Measurements from ENCODE around the gene ANKRD33B. TPM values are rescaled to one million over a fixed set of nuclear protein-coding genes. Genes with fewer than 3 reads are reported as not detected.

The ANKRD33B gene
- total and polyA plus RNA-seq, 2 donors from 2014 or later, result 4.8 to 20.3 TPM

DNA sequence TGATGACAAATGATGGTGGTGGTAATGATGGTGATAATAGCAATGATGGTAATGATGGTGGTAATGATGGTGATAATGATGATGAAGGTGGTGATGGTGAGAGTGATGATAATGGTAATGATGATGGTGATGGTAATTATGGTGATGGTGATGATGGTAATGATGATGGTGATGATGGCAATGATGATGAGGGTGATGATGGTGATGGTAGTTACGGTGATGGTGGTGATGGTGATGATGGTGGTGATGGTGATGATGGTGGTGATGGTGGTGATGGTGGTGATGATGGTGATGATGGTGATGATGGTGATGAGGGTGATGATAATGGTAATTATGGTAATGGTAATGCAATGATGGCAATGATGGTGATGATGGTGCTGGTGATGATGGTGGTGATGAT is 106.1 kb downstream of the ANKRD33B start:
- Histone ChIP-seq H3K9me3 (ENCODE audit: control insufficient read depth in 2 of 3, insufficient read depth in 1 of 3, low read length in 3 of 3) (no peaks in the 10 kb centered on the region), H3K9ac (ENCODE audit: low read length in 3 of 3) (no peak overlapping the region), H3K27ac (ENCODE audit: low read depth in 2 of 2, low read length in 2 of 2) (no peak overlapping the region), H3K36me3 (ENCODE audit: control insufficient read depth in 2 of 3, insufficient read depth in 3 of 3, low read length in 3 of 3) (no peaks in the 10 kb centered on the region), H3K4me3 (ENCODE audit: low read length in 3 of 3) (no peak overlapping the region), H3K27me3 (ENCODE audit: control insufficient read depth, insufficient read depth, low read length) (no peaks in the 10 kb centered on the region), H3K4me1 (ENCODE audit: control insufficient read depth in 2 of 3, insufficient read depth in 2 of 3, low read depth in 1 of 3, low read length in 3 of 3) (no peaks in the 10 kb centered on the region)
- intact Hi-C loops (cut with DNase I), result no loop called here
- FAIRE-seq, result no peak
- TF ChIP-seq, protein P1, sequence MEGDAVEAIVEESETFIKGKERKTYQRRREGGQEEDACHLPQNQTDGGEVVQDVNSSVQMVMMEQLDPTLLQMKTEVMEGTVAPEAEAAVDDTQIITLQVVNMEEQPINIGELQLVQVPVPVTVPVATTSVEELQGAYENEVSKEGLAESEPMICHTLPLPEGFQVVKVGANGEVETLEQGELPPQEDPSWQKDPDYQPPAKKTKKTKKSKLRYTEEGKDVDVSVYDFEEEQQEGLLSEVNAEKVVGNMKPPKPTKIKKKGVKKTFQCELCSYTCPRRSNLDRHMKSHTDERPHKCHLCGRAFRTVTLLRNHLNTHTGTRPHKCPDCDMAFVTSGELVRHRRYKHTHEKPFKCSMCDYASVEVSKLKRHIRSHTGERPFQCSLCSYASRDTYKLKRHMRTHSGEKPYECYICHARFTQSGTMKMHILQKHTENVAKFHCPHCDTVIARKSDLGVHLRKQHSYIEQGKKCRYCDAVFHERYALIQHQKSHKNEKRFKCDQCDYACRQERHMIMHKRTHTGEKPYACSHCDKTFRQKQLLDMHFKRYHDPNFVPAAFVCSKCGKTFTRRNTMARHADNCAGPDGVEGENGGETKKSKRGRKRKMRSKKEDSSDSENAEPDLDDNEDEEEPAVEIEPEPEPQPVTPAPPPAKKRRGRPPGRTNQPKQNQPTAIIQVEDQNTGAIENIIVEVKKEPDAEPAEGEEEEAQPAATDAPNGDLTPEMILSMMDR (IDR thresholded peaks at IDR 0.05; ENCODE audit: borderline replicate concordance, extremely low read depth, insufficient read depth), result no peak
- DNase-seq, result no peak

DNA sequence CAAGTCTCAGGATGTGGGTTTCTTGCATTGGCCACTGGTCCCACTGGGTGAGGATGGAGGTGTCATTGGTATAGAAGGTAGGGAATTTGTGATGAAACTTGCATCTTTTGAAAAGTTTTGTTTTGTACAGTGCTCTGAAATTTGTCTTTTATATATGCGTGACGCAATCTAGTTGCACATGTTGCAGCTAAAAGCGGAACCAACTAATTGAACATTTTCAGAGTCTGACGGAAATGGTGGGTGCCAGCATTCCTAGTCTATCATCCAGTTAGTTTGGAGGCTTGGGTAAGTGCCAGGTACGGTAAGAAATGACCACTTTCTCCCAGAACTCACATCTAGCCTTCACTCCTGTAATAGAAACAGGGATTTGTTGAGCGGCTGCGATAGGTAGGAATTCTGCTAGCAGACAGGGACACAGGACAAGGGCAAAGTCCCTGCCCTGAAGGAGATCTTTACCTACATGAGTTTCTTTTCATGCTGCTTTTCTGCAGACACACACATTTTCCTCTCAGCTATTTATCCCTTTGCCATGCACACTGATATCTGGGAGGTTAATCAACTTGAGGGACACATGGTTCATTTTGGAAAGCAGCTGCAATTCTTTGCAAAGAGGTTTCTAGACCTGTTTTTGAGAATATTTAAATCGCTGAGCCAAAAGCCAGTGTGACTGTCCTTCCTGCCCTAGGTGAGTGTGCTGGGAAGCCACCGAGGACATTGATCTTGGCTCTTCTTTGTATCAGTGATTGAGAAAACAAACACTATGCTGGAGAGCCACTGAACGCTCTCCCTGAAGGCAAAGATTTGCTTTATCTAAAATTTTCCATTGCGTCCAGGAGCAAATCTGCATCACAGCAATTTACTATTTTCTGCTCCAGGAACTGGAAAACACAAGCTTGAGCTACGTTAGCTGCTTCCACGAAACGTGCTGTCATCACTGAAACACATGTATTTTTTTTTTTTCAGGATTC is 107.5 kb downstream of the ANKRD33B start:
- TF ChIP-seq, protein P1 (IDR thresholded peaks at IDR 0.05; ENCODE audit: borderline replicate concordance, extremely low read depth, insufficient read depth), result no peak
- no peak for FAIRE-seq
- intact Hi-C loops (cut with DNase I), result no loop called here
- Histone ChIP-seq H3K9ac (ENCODE audit: low read length in 3 of 3) (no peak overlapping the region), H3K9me3 (ENCODE audit: control insufficient read depth in 2 of 3, insufficient read depth in 1 of 3, low read length in 3 of 3) (no peaks in the 10 kb centered on the region), H3K4me1 (ENCODE audit: control insufficient read depth in 2 of 3, insufficient read depth in 2 of 3, low read depth in 1 of 3, low read length in 3 of 3) (no peaks in the 10 kb centered on the region), H3K27me3 (ENCODE audit: control insufficient read depth, insufficient read depth, low read length) (no peaks in the 10 kb centered on the region), H3K36me3 (ENCODE audit: control insufficient read depth in 2 of 3, insufficient read depth in 3 of 3, low read length in 3 of 3) (no peaks in the 10 kb centered on the region), H3K4me3 (ENCODE audit: low read length in 3 of 3) (no peak overlapping the region), H3K27ac (ENCODE audit: low read depth in 2 of 2, low read length in 2 of 2) (no peak overlapping the region)
- no peak for DNase-seq

DNA sequence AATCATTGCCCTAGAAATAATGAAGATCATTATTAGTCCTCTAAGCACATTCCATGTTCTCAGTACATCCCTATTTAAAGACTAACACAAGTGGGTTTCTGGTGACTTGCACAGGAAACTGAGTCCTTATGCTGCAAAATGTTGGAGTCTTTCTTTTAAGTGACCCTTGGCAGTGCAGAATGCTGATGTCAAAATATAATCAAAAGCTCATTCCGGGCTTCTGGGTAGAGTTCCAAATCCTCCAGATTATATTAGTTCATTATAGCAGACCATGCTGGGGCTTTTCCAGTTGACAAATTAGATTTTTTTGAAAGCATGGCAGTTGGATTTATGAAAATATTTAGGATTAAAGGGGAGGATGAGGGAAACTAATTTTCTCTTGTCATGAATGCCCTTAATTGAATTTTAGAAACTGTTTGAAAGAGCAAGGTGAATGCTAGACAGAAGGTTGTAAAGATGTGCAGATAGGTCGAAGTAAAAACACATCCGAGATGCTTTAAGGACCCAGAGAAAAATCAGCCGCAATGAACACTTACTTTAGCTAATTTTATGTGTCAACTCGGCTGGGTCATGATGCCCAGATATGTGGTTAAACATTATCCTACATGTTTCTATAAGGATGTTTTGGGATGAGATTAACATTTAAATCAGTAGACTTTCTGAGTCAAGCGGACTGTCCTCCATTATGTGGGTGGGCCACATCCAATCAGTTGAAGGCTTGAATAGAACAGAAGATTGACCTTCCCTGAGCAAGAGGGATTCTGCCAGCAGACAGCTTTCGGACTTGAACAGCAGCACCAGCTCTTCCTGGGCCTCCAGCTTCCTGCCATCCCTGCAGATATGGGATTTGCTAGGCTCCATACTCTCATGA is 108.5 kb downstream of the ANKRD33B start:
- Histone ChIP-seq H3K27ac (ENCODE audit: low read depth in 2 of 2, low read length in 2 of 2) (no peak overlapping the region), H3K36me3 (ENCODE audit: control insufficient read depth in 2 of 3, insufficient read depth in 3 of 3, low read length in 3 of 3) (peaks cover 0 to 2% (median 0%) of the 10 kb centered on the region in 3 donors), H3K9me3 (ENCODE audit: control insufficient read depth in 2 of 3, insufficient read depth in 1 of 3, low read length in 3 of 3) (no peaks in the 10 kb centered on the region), H3K4me3 (ENCODE audit: low read length in 3 of 3) (no peak overlapping the region), H3K9ac (ENCODE audit: low read length in 3 of 3) (no peak overlapping the region), H3K27me3 (ENCODE audit: control insufficient read depth, insufficient read depth, low read length) (no peaks in the 10 kb centered on the region), H3K4me1 (ENCODE audit: control insufficient read depth in 2 of 3, insufficient read depth in 2 of 3, low read depth in 1 of 3, low read length in 3 of 3) (no peaks in the 10 kb centered on the region)
- no peak for FAIRE-seq
- no peak for DNase-seq
- intact Hi-C loops (cut with DNase I), result no loop called here
- TF ChIP-seq, protein P1 (IDR thresholded peaks at IDR 0.05; ENCODE audit: borderline replicate concordance, extremely low read depth, insufficient read depth), result no peak
